HK-2 (cell line): ENCODE measurements around the gene CAMSAP2.
"Not testable (repeated sequence)": the region's sequence is repeated elsewhere in the genome, so short reads cannot be mapped to it uniquely, and the experiment has no call there.

Experiments
- DNase-seq: peaks from one replicate; pipeline ENCODE4 v3.0.0-alpha.2; 2018; ENCODE audit not compliant: unreplicated experiment

CAMSAP2 gene

GRCh38 chr1:200739702-200740570, 1.2 kb downstream of the CAMSAP2 start:
- no peak for DNase-seq

- no peak for DNase-seq
Measured at GRCh38 chr1:200740571-200741208, 2.0 kb downstream of the CAMSAP2 start.

- DNase-seq = no peak
Measured at GRCh38 chr1:200741551-200742207, 3.0 kb downstream of the CAMSAP2 start.

GRCh38 chr1:200744143-200744542, 5.5 kb downstream of the CAMSAP2 start:
- no peak for DNase-seq

- no peak for DNase-seq
Measured at GRCh38 chr1:200749090-200749489, 10.4 kb downstream of the CAMSAP2 start.

- not testable (repeated sequence) for DNase-seq
Measured at GRCh38 chr1:200750749-200751148, 12.1 kb downstream of the CAMSAP2 start.

- no peak for DNase-seq
Measured at GRCh38 chr1:200751717-200752116, 13.0 kb downstream of the CAMSAP2 start.

GRCh38 chr1:200753650-200754198, 15.0 kb downstream of the CAMSAP2 start:
- DNase-seq = no peak

GRCh38 chr1:200755456-200755855, 16.8 kb downstream of the CAMSAP2 start:
- no peak for DNase-seq

- no peak for DNase-seq
Measured at GRCh38 chr1:200762089-200762488, 23.4 kb downstream of the CAMSAP2 start.

- DNase-seq = no peak
Measured at GRCh38 chr1:200767321-200767720, 28.6 kb downstream of the CAMSAP2 start.

GRCh38 chr1:200771625-200772555, 33.2 kb downstream of the CAMSAP2 start:
- no peak for DNase-seq

- DNase-seq = no peak
Measured at GRCh38 chr1:200774311-200774710, 35.6 kb downstream of the CAMSAP2 start.

- no peak for DNase-seq
Measured at GRCh38 chr1:200774735-200775444, 36.2 kb downstream of the CAMSAP2 start.

- no peak for DNase-seq
Measured at GRCh38 chr1:200775850-200776249, 37.2 kb downstream of the CAMSAP2 start.

GRCh38 chr1:200776949-200777348, 38.3 kb downstream of the CAMSAP2 start:
- no peak for DNase-seq

GRCh38 chr1:200778766-200779165, 40.1 kb downstream of the CAMSAP2 start:
- no peak for DNase-seq

GRCh38 chr1:200779326-200779725, 40.6 kb downstream of the CAMSAP2 start:
- DNase-seq = no peak

- DNase-seq = no peak
Measured at GRCh38 chr1:200780545-200781369, 42.1 kb downstream of the CAMSAP2 start.

- no peak for DNase-seq
Measured at GRCh38 chr1:200783926-200784325, 45.2 kb downstream of the CAMSAP2 start.
